VCaP (cell line): ENCODE data around the gene PLEKHH3.

Experiments used
- H3K27ac ChIP-seq: fragments of 450-650 bp; 2 replicates; pipeline ENCODE4 v1.5.1; 2017
- TF ChIP-seq, protein P1 (sequence below): fragments of 450-650 bp; conservative IDR thresholded peaks from 2 replicates; pipeline ENCODE4 v1.5.1; 2017; ENCODE audit warnings: mild to moderate bottlenecking, moderate library complexity

Gene PLEKHH3

DNA sequence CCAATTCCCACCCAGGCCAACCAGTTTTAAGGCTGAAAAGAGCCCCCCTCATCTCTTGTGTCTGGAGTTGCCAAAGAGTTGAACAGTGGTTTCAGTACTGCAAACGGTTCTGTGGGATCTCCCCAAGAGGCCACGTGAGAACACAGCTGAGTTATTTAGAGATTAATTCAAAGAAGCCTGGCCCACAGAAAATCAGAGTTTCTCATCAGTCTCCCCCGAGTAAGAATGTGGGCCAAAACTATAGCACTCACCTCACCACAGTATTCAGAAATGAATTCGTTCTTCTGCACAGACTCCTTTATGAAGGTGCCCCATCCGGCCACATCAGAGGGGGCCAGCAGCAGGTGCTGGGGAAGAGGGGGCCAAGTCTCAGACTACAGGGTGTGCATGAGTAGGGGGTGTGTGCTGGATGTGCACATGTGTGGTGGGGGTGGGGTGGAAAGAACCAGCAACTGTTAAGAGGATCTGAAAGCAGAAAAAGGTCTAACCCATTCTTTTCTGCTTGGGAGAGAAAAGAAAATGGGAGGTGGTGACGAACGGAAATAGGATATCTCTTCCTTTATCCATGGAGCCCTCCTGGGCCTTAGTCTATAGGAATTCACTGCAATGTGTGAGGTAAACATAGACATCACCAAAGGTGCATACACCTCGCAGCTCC lies 28.2 kb upstream of the PLEKHH3 start:
- TF ChIP-seq, protein P1, sequence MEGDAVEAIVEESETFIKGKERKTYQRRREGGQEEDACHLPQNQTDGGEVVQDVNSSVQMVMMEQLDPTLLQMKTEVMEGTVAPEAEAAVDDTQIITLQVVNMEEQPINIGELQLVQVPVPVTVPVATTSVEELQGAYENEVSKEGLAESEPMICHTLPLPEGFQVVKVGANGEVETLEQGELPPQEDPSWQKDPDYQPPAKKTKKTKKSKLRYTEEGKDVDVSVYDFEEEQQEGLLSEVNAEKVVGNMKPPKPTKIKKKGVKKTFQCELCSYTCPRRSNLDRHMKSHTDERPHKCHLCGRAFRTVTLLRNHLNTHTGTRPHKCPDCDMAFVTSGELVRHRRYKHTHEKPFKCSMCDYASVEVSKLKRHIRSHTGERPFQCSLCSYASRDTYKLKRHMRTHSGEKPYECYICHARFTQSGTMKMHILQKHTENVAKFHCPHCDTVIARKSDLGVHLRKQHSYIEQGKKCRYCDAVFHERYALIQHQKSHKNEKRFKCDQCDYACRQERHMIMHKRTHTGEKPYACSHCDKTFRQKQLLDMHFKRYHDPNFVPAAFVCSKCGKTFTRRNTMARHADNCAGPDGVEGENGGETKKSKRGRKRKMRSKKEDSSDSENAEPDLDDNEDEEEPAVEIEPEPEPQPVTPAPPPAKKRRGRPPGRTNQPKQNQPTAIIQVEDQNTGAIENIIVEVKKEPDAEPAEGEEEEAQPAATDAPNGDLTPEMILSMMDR, result no peak
- no peak overlapping the region for H3K27ac ChIP-seq

DNA sequence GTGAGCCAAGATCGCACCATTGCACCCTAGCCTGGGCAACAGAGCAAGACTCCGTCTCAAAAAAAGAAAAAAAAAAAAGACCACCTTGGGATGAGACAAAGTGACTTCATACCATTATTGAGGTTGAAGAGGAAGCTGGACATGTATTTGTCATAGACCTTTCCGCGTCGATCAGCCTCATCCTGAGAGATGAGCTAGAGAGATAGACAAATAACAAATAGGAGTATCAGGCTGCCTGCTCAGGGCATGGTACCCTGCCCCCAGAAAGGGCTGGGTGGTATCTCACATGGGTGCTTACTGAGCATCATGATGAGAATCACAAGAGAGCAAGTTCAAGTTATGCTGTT lies 27.7 kb upstream of the PLEKHH3 start:
- no peak overlapping the region for H3K27ac ChIP-seq
- TF ChIP-seq, protein P1, result no peak

DNA sequence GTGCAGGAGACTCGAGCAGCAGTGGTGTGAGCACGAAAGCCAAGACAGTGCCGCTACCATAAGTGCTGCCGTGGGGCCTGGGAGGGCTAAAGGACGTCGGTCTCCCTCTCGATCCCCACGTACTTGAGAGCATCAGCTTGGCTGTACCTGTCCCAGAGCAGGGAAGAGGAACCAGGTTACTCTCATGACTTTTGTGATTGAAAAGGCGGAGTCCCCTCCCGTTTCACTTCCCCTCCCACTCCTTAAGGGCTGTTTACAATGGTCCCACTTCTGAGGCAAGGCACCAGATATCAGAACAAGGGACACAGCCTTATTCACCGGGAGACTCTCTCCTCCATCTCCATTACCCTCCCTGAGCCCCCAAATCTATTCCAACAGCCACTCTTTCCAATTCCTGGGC lies 25.7 kb upstream of the PLEKHH3 start:
- no peak overlapping the region for H3K27ac ChIP-seq

DNA sequence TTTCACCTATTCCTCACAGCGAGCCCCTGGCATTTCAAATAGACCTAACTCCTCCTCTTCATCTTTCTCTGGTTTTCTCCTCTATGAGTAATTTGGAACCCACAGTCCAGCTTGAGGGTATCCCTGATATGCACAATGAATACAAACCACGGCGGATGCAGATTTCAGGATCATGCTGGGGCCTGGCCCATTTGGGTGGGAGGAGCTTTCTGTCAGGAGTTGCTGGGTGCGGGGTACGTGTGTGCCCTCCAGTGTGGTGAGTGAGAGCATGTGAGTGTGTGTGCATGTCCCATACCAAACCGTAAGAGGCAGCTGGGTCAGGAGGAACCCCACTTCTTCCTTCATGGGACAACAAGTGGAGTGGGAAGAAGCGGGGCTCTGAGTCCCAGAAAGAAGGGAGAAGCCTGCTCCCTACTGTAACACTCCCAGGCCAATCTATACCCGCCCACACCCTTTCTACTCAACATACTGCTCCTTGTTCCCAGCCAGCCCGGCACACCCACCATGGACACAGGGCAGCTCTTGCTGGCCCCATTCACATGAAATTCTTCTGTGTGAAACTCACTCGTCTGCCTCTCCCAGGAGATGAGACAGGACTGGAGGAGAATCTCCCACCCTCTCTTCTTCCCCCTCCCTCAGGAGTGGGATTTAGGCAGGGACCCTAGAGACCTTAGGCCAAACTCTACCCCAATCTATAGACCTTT lies 23.9 kb upstream of the PLEKHH3 start:
- TF ChIP-seq, protein P1, result no peak
- H3K27ac ChIP-seq, result no peak overlapping the region

More for the DNA sequence above, 25.7 kb upstream of the PLEKHH3 start:
- TF ChIP-seq, protein P1, result no peak

DNA sequence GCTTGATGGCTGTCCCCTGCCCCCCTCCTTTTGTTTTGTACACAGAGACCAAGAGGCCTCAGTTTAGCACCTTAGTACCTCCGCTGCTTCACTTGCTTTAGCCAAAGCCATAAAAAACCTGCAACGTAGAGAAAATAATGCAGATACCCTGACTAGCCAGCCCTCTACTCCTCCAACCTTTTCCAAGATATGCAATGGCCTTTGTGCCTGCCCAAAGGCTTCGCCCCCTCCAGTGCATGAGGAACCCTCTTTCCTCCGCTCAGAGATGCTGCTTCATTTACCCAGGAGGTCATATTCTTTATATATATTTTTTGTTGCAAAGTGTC lies 22.6 kb upstream of the PLEKHH3 start:
- H3K27ac ChIP-seq, result no peak overlapping the region
- TF ChIP-seq, protein P1, result no peak

DNA sequence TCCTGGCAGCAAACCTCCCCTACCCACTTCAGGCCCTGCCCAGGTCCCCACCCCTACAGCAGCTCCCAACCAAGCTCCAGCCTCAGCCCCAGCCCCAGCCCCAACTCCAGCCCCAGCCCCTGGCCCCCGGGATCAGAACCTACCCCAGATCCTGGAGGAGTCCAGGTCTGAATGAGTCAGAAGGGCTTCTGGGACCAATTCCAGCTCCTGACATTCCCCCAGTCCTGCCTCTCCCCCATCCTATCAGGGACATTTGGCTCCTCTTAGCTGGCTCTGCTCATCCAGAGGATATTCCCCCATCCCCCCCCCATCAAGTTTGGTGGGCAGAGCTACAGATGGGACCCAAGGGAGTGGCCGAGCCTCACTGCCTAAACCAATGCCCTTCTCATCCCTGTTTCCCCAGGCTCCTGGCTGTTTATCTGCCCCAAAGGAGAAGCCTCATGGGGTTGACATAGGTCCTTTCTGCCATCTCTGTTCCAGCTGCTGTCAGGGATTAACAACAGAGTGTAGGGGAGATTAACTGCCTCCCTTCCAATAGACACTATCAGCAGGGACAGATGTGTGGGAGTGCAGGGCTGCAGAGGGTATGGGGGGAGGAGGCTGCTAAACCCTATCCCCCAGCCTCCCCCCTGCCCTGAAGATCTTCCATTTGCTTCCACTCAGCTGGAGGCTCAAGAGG lies 22.1 kb upstream of the PLEKHH3 start:
- TF ChIP-seq, protein P1, result no peak
- no peak overlapping the region for H3K27ac ChIP-seq

DNA sequence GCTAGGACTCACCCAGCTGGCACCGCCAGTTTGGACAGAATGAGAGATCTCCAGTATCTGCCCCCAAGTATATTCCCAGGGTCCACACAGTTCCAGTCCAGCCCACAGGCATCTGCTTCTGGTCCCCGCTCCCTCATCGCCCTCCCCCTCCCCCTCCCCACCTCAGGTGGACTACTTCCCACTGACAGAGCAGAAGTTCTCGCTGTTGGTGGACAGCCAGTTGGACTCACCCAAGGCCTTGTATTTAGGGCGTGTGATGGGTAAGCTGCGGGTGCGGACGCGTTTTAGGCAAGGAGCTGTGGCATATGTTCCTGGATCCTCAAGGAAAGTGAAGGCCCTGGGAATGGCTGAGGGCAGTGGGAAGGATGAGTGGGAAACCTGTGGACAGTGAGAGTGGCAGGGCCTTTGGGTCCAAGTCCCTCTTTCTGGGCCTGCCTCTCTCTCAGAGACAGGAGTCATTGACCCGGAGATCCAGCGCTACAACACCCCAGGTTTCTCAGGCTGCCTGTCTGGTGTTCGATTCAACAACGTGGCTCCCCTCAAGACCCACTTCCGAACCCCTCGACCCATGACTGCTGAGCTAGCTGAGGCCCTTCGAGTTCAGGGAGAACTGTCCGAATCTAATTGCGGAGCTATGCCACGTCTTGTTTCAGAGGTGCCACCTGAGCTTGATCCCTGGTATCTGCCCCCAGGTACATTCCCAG lies 20.5 kb upstream of the PLEKHH3 start:
- TF ChIP-seq, protein P1, result no peak
- H3K27ac ChIP-seq, result no peak overlapping the region
